OCI-LY7 (cell line): ENCODE data around the gene TRANK1.

Source experiments
- CTCF ChIP-seq: fragments of 200-600 bp; sonication (generic); conservative IDR thresholded peaks from 2 replicates; pipeline ENCODE4 v1.5.1; 2014; ENCODE audit warnings: mild to moderate bottlenecking, antibody characterized with exemption, low read length, moderate library complexity, mixed read lengths
- EZH2phosphoT487 ChIP-seq: fragments of 200-600 bp; sonication (generic); IDR thresholded peaks from 2 replicates; pipeline ENCODE4 v1.6.1; 2018; ENCODE audit warnings: low read depth, borderline replicate concordance, mild to moderate bottlenecking, mixed run types, antibody characterized with exemption, low read length, moderate library complexity, mixed read lengths

DNA sequence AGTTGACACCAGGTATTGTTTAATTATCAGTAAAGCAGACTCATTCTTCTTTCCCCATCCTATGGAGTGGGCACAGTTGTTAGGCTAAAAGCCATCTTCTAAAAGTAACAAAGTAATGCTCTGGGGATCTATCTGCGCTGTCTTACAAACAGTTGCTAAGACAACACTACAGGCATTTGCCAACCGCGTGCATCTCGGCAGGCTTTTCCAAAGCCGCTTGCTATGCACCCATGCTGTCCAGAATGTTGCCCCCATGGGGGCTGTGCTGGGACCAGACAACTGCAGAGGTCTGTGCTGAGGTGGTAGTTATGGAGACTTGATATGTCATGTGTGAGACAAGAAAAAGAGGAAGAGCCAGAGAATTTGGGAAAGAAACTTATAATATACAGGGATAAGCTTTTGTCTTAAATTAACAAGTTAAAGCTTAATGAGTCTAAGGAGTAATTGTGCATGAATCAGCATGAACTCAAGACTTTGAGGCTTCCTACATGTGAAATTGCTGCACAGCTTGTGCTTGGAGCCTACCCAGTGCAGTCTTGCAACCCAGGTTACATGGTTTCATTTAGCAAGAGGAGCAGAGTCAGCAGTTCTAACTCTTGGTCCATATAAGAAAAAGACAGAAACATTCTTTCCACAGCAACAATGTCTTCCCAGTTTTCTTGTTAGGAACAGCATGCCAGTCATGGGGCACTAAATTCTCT, 141.6 kb downstream of the TRANK1 start:
- TF ChIP-seq CTCF (no peak), EZH2phosphoT487 (no peak)
